SW480 (cell line): ENCODE data around the gene CCDC117.
"Not testable (repeated sequence)": the region's sequence is repeated elsewhere in the genome, so short reads cannot be mapped to it uniquely, and the experiment has no call there.

Experiments
- DNase-seq: peaks from one replicate; pipeline ENCODE4 v3.0.0-alpha.2; 2016; ENCODE audit warnings: low spot score

CCDC117 gene

GRCh38 chr22:28772633-28773460, at the start of gene CCDC117:
TSS of gene CCDC117 (plus strand) at chr22:28772695. CDS start at chr22:28772850, 155 bp downstream.
- DNase-seq, result peak; percentile 92

- DNase-seq, result no peak
Measured at GRCh38 chr22:28728002-28728401, 44.5 kb upstream of the CCDC117 start.

DNA sequence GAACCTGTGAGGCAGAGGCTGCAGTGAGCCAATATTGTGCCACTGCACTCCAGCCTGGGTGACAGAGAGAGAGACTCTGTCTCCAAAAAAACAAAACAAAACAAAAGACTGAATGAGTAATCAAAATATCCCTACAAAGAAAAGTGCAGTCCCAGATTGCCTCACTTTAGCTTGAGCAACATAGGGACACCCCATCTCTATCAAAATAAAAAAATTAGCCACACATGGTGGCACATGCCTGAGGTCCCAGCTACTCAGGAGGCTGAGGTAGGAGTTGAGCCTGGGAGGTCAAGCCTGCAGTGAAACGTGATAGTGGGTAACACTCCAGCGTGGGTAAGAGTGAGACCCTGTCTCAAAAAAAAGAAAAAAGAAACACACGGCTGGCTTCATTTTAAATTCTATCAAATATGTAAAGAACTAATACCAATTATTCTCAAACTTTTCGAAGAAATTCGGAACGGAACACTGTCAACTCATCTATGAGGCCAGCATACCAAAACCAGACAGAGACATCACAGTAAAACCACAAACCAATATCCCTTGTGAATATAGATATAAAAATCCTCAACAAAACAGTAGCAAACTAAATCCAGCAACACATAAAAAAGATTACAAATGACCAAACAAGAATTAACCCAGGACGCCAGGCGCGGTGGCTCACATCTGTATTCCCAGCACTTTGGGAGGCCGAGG, 43.7 kb upstream of the CCDC117 start:
- no peak for DNase-seq

DNA sequence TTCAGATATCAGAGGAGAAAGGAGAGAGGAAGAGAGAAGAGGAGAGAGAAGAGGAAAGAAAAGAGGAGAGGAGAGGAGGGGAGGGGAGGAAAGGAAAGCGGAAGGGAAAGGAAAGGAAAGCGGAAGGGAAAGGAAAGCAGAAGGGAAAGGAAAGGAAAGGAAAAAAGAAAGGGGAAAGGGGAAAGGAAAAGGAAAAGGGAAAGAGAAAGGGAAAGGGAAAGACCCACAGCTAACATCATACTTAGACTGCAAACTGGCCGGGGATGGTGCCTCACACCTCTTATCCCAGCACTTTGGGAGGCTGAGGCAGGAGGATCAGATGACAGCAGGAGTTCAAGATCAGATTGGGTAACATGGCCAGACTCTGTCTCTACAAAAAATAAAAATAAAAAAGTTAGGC, 42.3 kb upstream of the CCDC117 start:
- no peak for DNase-seq

DNA sequence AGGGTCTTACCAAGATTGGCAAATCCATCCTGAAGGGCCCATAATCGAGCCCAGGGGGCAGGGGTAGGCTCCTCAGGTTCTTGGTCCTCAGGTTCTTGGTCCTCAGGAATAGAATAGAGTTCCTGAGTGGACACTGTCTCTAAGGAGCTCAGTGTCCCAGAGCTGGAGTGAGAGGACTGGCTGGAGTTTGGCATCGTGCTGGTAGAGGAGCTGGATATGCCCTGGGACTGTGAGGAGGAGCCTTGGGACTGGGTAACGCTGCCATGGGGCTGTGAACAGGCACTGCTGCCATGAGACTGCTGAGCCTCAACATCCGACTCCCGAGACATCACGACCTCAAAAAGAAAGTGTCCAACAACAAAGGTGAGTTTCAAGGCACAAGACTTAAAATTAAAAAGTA, 38.1 kb upstream of the CCDC117 start:
- DNase-seq, result no peak

DNA sequence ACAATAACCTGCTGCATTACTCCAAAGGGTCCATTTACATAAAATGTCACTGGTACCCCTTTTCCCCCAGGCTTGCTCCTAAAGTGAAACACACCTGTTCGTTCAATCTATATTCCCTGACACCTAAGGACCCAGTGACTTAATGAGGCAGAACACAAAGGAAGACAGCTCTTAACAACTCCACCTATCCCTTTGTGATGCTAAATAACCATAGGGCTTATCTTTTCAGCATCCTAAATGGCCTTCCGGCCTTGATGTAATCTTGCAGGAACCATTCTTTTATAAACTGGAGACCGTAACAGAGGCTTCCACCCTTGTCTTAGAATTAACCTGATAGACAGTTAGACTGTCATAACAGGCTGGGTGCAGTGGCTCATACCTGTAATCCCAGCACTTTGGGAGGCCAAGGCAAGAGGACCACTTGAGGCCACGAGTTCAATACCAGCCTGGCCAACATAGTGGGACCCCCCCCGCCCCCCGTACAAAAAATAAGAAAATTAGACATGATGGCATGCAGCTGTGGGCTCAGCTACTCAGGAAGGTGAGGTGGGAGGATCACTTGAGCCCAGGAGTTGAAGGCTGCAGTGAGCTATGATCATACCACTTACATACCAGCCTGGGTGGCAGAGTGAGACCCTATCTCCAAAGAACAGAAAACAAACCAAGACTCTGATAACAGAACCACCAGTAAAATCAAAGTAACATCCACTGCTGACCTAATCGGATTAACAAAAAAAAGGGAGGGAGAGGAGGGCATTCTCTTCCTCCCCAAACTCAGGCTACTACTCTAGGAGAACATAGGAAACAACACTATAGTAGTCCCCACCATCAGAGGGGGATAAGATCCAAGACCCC, 36.0 kb upstream of the CCDC117 start:
- no peak for DNase-seq

DNA sequence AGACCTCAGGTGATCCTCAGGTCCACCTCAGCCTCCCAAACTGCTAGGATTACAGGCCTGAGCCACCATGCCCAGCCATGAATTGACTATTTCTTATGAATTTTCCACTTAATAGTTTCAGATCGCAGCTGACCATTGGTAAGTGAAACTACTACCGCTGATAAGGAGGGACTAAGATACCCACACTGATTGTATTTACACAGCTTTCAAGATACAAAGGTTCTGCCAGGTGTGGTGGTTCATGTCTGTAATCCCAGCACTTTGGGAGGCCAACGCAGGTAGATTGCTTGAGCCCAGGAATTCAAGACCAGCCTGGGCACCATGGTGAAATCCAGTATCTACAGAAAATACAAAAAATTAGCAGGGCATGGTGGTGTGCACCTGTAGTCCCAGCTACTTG, 34.8 kb upstream of the CCDC117 start:
- DNase-seq, result no peak

DNA sequence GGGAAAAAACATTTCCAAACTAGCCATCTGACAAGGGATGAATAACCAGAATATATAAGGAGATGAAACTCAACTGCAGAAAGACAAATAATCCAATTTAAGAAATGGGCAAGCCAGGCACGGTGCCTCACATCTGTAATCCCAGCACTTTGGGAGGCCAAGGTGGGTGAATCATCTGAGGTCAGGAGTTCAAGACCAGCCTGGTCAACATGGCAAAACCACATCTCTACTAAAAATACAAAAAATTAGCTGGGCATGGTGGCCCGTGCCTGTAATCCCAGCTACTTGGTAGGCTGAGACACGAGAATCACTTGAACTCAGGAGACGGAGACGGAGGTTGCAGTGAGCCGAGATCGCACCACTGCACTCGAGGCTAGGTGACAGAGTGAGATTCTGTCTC, 33.6 kb upstream of the CCDC117 start:
- not testable (repeated sequence) for DNase-seq

GRCh38 chr22:28741200-28741784, 31.2 kb upstream of the CCDC117 start:
- peak; percentile 7 for DNase-seq

DNA sequence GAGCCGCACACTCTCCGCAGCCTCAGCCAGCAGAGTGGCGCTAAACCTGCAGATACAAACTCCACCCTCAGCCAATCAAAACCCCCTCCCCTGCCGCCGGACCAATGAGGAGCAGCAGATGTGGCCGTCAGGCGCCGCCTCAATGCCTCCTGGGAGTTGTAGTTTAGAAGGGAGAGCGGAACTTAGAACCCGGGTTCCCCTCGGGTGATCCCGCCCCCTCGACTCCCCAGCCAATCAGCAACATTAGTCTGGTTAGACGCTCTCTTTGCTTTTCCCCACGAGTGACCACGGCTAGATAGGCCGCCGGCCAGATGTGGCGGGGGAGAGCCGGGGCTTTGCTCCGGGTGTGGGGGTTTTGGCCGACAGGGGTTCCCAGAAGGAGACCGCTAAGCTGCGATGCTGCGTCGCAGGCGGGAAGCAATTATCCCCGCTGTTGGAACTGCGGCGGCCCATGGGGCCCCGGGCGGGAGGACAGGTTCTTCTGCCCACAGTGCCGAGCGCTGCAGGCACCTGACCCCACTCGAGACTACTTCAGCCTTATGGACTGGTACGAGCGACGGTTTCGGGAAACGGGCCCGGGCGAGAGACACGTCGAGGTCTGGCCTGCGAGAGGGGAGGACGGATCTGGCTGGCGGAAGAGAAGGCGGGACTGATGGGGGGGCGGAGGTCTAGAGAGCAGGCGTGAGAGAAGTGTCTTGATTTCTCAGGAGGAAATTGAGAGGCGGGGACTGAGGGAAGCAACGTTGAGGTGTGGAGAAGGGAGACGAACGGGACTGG, 30.5 kb upstream of the CCDC117 start, which contains the start of the genes CHEK2 and HSCB:
TSS of gene CHEK2 (minus strand) at position 36 of the 777 bp plus-strand sequence. CDS start 7,099 bp downstream, outside the sequence.
TSS of gene HSCB (plus strand) at position 255 of the 777 bp plus-strand sequence. CDS start at position 312, 57 bp downstream.
- peak; percentile 97 for DNase-seq

DNA sequence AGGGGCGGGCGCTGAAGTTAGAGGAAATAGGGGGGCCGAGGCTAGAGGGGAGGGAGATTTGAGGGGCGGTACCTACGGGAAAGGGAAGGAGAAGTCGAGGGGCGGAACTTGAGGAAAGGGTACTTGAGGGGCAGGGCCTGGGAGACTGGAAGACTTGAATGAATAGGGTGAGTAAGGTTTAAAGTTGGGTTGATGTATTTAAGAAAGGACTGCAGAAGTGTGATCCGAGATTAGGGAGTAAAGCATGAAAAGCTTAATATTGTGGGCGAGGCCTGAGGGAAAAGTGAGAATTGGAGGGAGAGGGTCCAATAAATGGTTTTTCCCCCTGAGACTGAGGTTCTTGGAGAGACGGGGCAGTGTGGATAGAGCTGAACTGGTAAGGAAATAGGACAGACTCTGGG, 29.9 kb upstream of the CCDC117 start:
- no peak for DNase-seq

- DNase-seq, result no peak
Measured at GRCh38 chr22:28743852-28744251, 28.6 kb upstream of the CCDC117 start.

- DNase-seq, result no peak
Measured at GRCh38 chr22:28750471-28750881, 22.0 kb upstream of the CCDC117 start.

DNA sequence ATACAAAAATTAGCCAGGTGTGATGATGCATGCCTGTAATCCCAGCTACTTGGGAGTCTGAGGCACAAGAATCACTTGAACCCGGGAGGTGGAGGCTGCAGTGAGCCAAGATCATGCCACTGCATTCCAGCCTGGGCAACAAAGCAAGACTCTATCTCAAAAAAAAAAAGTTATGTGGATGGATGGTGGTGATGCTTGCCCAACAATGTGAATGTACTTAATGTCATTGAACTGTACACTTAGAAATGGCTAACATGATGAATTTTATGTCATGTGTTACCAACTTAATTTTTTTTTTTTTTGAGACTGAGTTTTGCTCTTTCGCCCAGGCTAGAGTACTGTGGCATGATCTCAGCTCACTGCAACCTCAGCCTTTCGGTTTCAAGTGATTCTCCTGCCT, 18.0 kb upstream of the CCDC117 start:
- not testable (repeated sequence) for DNase-seq

DNA sequence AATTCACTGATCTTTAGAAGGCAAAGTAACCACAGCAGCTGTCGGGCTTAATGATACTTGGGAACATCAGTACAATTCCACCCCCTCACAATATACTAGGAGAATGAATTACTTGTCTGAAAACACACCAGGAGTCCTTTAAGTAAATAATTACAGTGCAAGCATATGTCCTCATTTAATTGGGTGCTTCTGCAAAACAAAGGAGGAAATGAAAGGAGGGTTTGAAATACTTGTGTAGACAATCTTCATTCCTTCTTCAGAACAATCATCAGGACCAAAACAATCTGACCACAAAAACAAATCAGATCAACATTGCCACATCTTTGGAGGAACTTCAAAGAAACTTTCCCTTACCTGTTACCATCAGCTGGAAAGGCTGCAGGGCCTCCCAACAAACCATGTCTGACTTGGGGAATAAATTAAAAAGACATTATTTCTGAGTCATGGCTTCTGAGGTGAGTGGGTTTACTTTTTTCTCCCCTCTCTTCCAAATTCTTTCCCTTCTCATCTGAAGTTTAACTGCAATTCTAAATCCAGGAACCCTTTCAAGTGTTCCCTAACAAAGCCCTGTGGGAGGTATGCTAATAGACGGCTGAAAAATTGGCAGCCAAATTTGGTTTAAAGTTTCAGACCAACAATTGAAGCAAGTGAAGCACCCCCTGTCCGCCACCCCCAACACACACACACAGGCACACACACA, 12.5 kb upstream of the CCDC117 start:
- peak; percentile 83 for DNase-seq

DNA sequence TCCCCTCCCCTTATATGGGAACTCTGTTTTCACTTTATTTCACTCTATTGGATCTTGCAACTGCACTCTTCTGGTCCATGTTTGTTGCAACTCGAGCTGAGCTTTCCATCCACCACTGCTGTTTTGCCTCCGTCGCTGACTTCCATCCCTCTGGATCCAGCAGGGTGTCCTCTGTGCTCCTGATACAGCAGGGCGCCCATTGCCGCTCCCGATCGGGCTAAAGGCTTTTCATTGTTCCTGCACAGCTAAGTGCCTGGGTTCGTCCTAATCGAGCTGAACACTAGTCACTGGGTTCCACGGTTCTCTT, 11.1 kb upstream of the CCDC117 start:
- DNase-seq, result no peak

DNA sequence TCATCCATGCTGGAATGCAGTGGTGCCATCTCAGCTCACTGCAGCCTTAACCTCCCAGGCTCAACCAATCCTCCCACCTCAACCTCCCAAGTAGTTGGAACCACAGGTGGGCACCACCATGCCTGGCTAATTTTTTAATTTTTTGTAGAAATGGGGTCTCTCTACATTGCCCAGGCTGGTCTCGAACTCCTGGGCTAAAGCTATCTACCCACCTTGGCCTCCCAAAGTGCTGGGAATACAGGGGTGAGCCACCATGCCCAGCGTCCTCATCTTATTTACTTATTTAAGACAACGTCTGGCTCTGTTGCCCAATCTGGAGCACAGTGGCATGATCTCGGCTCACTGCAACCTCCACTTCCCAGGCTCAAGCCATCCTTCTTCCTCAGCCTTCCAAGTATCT, 10.5 kb upstream of the CCDC117 start:
- not testable (repeated sequence) for DNase-seq

DNA sequence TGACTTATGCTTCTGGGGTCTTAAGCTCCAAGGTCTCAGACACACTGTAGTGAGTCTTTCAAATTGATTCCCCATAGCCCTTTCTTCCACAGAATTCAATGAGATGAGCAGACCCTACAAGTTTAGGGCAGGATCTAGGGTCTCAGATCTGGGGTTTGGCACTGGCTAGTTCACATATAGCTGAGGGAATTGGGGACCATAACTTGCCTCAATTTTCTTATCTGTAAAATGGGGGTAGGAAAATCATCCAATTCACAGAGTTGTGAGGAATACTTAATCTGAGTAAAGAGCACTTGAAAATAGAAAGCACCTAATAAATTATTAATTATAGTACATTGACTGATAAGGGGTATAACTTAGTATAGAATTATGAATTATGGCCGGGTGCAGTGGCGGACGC, 5.9 kb upstream of the CCDC117 start:
- no peak for DNase-seq

- DNase-seq, result no peak
Measured at GRCh38 chr22:28768701-28769393, 3.6 kb upstream of the CCDC117 start.
